Sigmoid colon (tissue), 7 donors: ENCODE results near the gene OPN1SW. TPM values are rescaled to one million over a fixed set of nuclear protein-coding genes. Genes with fewer than 3 reads are reported as not detected.

Source experiments
- DNase-seq: peaks from one replicate; pipeline ENCODE4 v3.0.0-alpha.2; 2019
- H3K27ac ChIP-seq, 4 donors: fragments of 200-600 bp; sonication (generic); one replicate each; pipeline ENCODE4 v1.5.1; 2016 to 2019; ENCODE audit warnings: mild to moderate bottlenecking in 1 of 4
- H3K27me3 ChIP-seq, 3 donors: fragments of 200-600 bp; sonication (generic); one replicate each; pipeline ENCODE4 v1.5.1; 2019; ENCODE audit warnings: mild to moderate bottlenecking in 1 of 3
- H3K36me3 ChIP-seq, 4 donors: fragments of 200-600 bp; sonication (generic); one replicate each; pipeline ENCODE4 v1.5.1; 2016 to 2019
- H3K4me1 ChIP-seq, 4 donors: fragments of 200-600 bp; sonication (generic); one replicate each; pipeline ENCODE4 v1.5.1; 2017 to 2019
- H3K4me3 ChIP-seq, 4 donors: fragments of 200-600 bp; sonication (generic); one replicate each; pipeline ENCODE4 v1.5.1; 2017 to 2019; ENCODE audit warnings: mild to moderate bottlenecking in 2 of 4, moderate library complexity in 1 of 4
- H3K9me3 ChIP-seq, 4 donors: fragments of 200-600 bp in 3 of 4; sonication (generic) in 3 of 4; one replicate each; pipeline versions ENCODE4 v1.5.1 to v1.6.1; 2013 to 2019
- EP300 ChIP-seq, 4 donors: sonication (generic); formaldehyde crosslinking; IDR thresholded peaks; one replicate each; pipeline ENCODE4 v1.6.1; 2017; ENCODE audit warnings: antibody characterized with exemption in 4 of 4
- POLR2A ChIP-seq, 2 donors: fragments of 450-650 bp; IDR thresholded peaks; one replicate each; pipeline ENCODE4 v1.6.1; 2016; ENCODE audit warnings: antibody characterized with exemption in 2 of 2, mild to moderate bottlenecking in 2 of 2, moderate library complexity in 2 of 2
- POLR2AphosphoS5 ChIP-seq, 4 donors: sonication (generic); formaldehyde crosslinking; IDR thresholded peaks; one replicate each; pipeline ENCODE4 v1.6.1; 2017; ENCODE audit warnings: antibody characterized with exemption in 4 of 4
- WGBS, 2 donors: extraction: QIAGEN DNeasy Blood & Tissue Kit; methylation state at CpG; one replicate each; pipeline ENCODE4 v1.1.7; 2013; 5-methylcytosine and 5-hydroxymethylcytosine counted together
- intact Hi-C: fragments of 100-400 bp; cut with DNase I; formaldehyde crosslinking; loops from one replicate; pipeline ENCODE4 v1.15.1; 2023
- polyA plus RNA-seq, 3 donors: library from polyadenylated mRNA; stranded (reverse); fragments of 200-250 nt; gene quantifications; one replicate each; pipeline ENCODE4 v1.2.3, GENCODE V29; 2013
- total RNA-seq, 4 donors: library from RNA; depleted of rRNA; stranded (reverse); fragments of >200 nt; gene quantifications; one replicate each; pipeline ENCODE4 v1.1.0, GENCODE V29; 2016
- TF ChIP-seq, protein P1 (sequence below), 4 experiments: fragments of 450-650 bp in 3 of 4; fragments of 200-600 bp in 1 of 4; IDR thresholded peaks; one replicate each; pipeline ENCODE4 v1.5.1; 2016 to 2019; ENCODE audit warnings: antibody characterized with exemption in 4 of 4, mild to moderate bottlenecking in 3 of 4, moderate library complexity in 2 of 4
- donor health status: healthy with polysubstance abuse.
- donor health status: Bipolar disorder and iron deficiency.
- donor health status: healthy.

The OPN1SW gene
- total and polyA plus RNA-seq, 7 donors = not detected

DNA sequence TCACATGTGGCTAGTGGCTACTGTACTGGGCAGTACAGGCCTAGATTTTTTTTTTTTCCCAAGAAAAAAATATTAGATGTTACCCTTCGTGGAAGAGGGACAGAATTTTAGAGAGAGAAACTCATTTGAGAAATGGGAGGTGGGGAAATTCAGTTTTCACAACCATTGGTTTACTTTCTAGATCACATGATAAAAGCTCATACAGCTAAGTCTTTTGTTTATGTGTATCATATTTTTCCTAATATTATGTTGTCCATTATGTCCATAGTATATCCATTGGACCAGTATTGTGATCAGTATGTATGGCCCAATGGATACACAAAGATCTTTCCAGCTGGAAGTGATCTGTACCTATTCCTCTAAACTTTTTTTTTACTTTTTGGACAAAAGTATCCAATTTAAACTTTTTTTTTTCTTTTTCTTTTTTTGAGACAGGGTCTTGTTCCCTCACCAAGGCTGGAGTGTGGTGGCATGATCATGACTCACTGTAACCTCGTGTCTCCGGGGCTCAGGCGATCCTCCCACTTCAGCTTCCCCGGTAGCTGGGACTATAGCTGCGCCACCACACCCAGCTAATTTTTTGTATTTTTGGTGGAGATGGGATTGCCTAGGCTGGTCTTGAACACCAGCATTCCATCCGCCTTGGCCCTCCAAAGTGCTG, 32.4 kb downstream of the OPN1SW start:
- intact Hi-C loops = no loop called here
- H3K4me1 ChIP-seq = peaks cover 3 to 63% (median 42%) of the 10 kb centered on the region in 4 donors

DNA sequence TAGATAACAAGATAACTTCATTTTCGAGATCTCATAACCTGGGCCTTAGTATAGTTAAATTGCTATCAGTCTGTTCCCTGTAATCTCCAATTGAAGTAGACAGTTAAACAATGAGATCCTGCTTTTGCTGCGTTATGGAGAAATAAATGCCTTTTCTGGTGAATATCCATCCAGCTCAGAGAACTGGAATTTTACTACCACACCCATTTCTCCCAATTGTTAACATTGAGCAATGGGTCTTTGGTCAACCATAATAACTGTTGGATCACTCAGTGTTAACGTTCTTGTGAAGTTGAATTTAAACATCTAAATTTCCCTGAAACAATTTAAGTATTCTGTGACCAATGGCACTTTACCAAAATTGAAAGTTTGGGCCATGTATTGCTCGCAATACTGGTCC, 33.4 kb downstream of the OPN1SW start:
- no peak for DNase-seq
- no peaks in the 10 kb centered on the region for H3K27me3 ChIP-seq
- TF ChIP-seq, protein P1, sequence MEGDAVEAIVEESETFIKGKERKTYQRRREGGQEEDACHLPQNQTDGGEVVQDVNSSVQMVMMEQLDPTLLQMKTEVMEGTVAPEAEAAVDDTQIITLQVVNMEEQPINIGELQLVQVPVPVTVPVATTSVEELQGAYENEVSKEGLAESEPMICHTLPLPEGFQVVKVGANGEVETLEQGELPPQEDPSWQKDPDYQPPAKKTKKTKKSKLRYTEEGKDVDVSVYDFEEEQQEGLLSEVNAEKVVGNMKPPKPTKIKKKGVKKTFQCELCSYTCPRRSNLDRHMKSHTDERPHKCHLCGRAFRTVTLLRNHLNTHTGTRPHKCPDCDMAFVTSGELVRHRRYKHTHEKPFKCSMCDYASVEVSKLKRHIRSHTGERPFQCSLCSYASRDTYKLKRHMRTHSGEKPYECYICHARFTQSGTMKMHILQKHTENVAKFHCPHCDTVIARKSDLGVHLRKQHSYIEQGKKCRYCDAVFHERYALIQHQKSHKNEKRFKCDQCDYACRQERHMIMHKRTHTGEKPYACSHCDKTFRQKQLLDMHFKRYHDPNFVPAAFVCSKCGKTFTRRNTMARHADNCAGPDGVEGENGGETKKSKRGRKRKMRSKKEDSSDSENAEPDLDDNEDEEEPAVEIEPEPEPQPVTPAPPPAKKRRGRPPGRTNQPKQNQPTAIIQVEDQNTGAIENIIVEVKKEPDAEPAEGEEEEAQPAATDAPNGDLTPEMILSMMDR (IDR thresholded peaks at IDR 0.05) = no peak
- TF ChIP-seq POLR2AphosphoS5 (IDR thresholded peaks at IDR 0.05) = peak in 1 of 4 donors; percentile 9
- H3K9me3 ChIP-seq = no peaks in the 10 kb centered on the region
- intact Hi-C loops = no loop called here
- 64 to 75% methylated on average over 4 of the region's 4 CpGs for WGBS, 2 donors
- peak overlapping the region; percentile 93 to 99 (median 96) for H3K27ac ChIP-seq
- H3K4me1 ChIP-seq = peaks cover 3 to 62% (median 43%) of the 10 kb centered on the region in 4 donors
- no peak overlapping the region for H3K4me3 ChIP-seq
- peaks cover 0 to 5% (median 0%) of the 10 kb centered on the region in 4 donors for H3K36me3 ChIP-seq

More for the DNA sequence above, 32.4 kb downstream of the OPN1SW start:
- Histone ChIP-seq H3K36me3 (peaks cover 0 to 5% (median 0%) of the 10 kb centered on the region in 4 donors), H3K27me3 (no peaks in the 10 kb centered on the region), H3K4me3 (no peak overlapping the region), H3K9me3 (no peaks in the 10 kb centered on the region), H3K27ac (peak overlapping the region in 2 of 4 donors; percentile 24 to 99)
- WGBS, 2 donors = 92 to 95% methylated on average over 7 of the region's 7 CpGs
- no peak for DNase-seq
- TF ChIP-seq EP300 (IDR thresholded peaks at IDR 0.05) = no peak

DNA sequence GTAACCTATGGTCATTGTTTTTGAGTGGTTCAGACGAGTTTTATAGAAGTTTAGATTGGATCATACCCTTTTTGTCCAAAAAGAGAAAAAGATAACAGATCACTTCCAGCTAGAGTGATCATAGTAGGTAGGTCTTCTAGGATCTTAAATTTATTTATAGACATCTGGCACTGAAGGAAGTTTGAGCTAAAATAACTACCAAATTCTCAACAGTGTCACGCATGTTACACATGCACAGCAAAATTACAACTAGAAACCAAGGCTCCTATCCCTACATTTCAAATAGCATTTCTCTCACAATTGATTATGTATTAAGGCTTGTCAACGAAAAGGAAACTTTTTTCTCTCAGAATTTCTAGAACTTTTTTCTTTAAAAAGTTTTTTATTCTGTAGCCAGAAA, 34.1 kb downstream of the OPN1SW start:
- TF ChIP-seq, protein P1 (IDR thresholded peaks at IDR 0.05) = no peak
- no peak for TF ChIP-seq POLR2AphosphoS5 (IDR thresholded peaks at IDR 0.05)
- no peak for TF ChIP-seq POLR2A (IDR thresholded peaks at IDR 0.05)
- no peak for TF ChIP-seq EP300 (IDR thresholded peaks at IDR 0.05)
- Histone ChIP-seq H3K27ac (peak overlapping the region; percentile 93 to 99 (median 96)), H3K4me1 (peaks cover 3 to 62% (median 43%) of the 10 kb centered on the region in 4 donors), H3K4me3 (peak overlapping the region in 1 of 4 donors; percentile 79), H3K36me3 (peaks cover 0 to 5% (median 0%) of the 10 kb centered on the region in 4 donors), H3K9me3 (no peaks in the 10 kb centered on the region), H3K27me3 (no peaks in the 10 kb centered on the region)
- intact Hi-C loops = no loop called here
- DNase-seq = no peak
- WGBS, 2 donors = 67 to 73% methylated on average over 3 of the region's 3 CpGs

DNA sequence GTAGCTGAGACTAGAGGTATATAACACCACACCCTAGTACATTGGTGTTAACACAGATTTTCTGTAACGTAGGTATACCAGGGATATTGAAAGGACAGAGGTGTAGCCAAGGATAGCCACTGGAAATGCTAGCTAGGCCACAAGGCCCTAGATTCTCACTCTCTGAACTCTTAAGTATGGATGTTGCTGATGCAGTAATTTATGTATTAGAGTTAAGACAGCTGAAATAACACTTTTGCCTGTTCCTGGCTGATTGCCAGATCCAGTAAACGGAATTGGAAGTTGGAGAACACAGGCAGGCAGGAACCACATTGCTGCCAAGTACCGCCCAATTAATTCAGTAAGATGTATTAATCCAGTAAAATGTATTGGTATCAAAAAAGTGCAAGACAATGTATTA, 34.6 kb downstream of the OPN1SW start:
- WGBS, 2 donors = 58 to 69% methylated on average over 3 of the region's 3 CpGs
- intact Hi-C loops = no loop called here
- Histone ChIP-seq H3K4me1 (peaks cover 3 to 62% (median 43%) of the 10 kb centered on the region in 4 donors), H3K27ac (peak overlapping the region; percentile 93 to 99 (median 96)), H3K27me3 (no peaks in the 10 kb centered on the region), H3K9me3 (no peaks in the 10 kb centered on the region), H3K36me3 (peaks cover 0 to 2% (median 0%) of the 10 kb centered on the region in 4 donors), H3K4me3 (peak overlapping the region in 2 of 4 donors; percentile 79 to 93)
- no peak for DNase-seq
- TF ChIP-seq, protein P1 (IDR thresholded peaks at IDR 0.05) = no peak
- no peak for TF ChIP-seq POLR2AphosphoS5 (IDR thresholded peaks at IDR 0.05)
- TF ChIP-seq EP300 (IDR thresholded peaks at IDR 0.05) = no peak
- TF ChIP-seq POLR2A (IDR thresholded peaks at IDR 0.05) = no peak

DNA sequence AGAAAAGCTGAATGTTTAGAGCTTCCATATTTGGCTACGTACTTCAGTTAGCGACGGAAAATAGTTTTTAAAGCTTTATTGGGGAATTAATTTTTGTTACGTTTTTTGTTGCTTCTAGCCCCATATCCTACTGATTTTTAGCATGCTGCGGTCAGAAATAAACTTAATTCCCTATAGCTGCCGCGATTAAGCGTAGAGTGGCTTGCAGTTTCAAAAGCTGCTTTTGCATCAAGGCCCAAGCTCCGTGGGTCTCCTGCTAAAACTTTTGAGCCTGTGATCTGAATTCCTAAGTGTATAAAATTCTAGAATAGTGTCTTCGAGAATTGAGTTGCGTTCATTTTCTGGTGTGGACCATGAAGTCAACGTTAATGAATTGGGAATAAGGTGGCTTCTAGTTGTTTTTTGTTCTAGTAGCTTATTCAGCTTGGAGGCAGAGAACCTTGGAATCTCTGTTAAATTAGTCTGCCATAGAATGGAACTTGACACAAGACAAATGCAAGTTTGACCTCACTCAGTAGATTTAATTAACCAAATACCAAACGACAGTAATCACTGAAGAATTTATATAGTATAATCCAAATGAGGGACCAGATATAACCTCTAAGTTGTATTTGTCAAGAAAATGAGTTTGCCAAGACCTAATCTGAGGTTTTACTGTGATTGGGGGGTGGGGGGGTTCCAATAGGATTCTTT, 35.5 kb downstream of the OPN1SW start:
- intact Hi-C loops = loop anchor here (5.0 kb wide), 4 partner anchors 52 to 142 kb away; partner anchors contain the start of genes CCDC136 and FLNC
- no peak for TF ChIP-seq POLR2AphosphoS5 (IDR thresholded peaks at IDR 0.05)
- TF ChIP-seq, protein P1 (IDR thresholded peaks at IDR 0.05) = no peak
- no peak for TF ChIP-seq POLR2A (IDR thresholded peaks at IDR 0.05)
- Histone ChIP-seq H3K27me3 (no peaks in the 10 kb centered on the region), H3K4me1 (peaks cover 3 to 56% (median 43%) of the 10 kb centered on the region in 4 donors), H3K27ac (peak overlapping the region; percentile 93 to 99 (median 96)), H3K9me3 (no peaks in the 10 kb centered on the region), H3K36me3 (no peaks in the 10 kb centered on the region), H3K4me3 (peak overlapping the region; percentile 79 to 96 (median 94))
- WGBS, 2 donors = 6 to 14% methylated on average over 13 of the region's 13 CpGs
- DNase-seq = no peak
